Right cardiac atrium (tissue), 5 donors: ENCODE measurements around the gene PADI2. TPM values are rescaled to one million over a fixed set of nuclear protein-coding genes. Genes with fewer than 3 reads are reported as not detected.

Source experiments
- ATAC-seq, 2 donors: fragments of 200-7000 bp; cut with Tn5 transposase; one replicate each; pipeline versions ENCODE4 v1.8.0 to v1.9.1; 2020; ENCODE audit warnings: moderate library complexity in 2 of 2, mild to moderate bottlenecking in 1 of 2
- DNase-seq, 3 donors: peaks; one replicate each; pipeline ENCODE4 v3.0.0-alpha.2; 2020
- H3K27ac ChIP-seq: one replicate; pipeline ENCODE4 v1.5.1; 2013; ENCODE audit warnings: mild to moderate bottlenecking, low read length, control low read depth, moderate library complexity
- H3K27me3 ChIP-seq: one replicate; pipeline ENCODE4 v1.6.1; 2013; ENCODE audit not compliant: control insufficient read depth, insufficient read depth
- H3K4me1 ChIP-seq: one replicate; pipeline ENCODE4 v1.6.1; 2013; ENCODE audit warnings: low read length; ENCODE audit not compliant: control insufficient read depth, insufficient read depth
- H3K4me3 ChIP-seq: one replicate; pipeline ENCODE4 v1.5.1; 2013; ENCODE audit warnings: low read length, control low read depth
- H3K9me3 ChIP-seq: one replicate; pipeline ENCODE4 v1.6.1; 2013; ENCODE audit warnings: low read length; ENCODE audit not compliant: control insufficient read depth
- WGBS: extraction: QIAGEN DNeasy Blood & Tissue Kit; methylation state at CpG from one replicate; pipeline ENCODE4 v1.1.7; 2013; 5-methylcytosine and 5-hydroxymethylcytosine counted together
- intact Hi-C, 4 donors: fragments of 100-400 bp; cut with DNase I; formaldehyde crosslinking; loops; one replicate each; pipeline versions ENCODE4 v1.11.0 to v1.14.0; 2022 to 2023
- polyA plus RNA-seq: library from polyadenylated mRNA; stranded (reverse); fragments of 200-250 nt; gene quantifications from one replicate; pipeline ENCODE4 v1.2.3, GENCODE V29; 2013
- total RNA-seq, 4 donors: library from RNA; stranded (reverse); fragmentation: NEBNext Ultra II Directional; extraction: Animal tissue kit (Norgen Biotek cat#: 25700); gene quantifications; one replicate each; pipeline ENCODE4 v1.2.1, GENCODE V29; 2021
- donor health status: healthy with polysubstance abuse.
- donor health status: DM: no; HTN: yes; CAD: no.
- donor health status: DM: no; HTN: no; CAD: no.
- donor health status: DM: no; HTN: yes; CAD: no; lungs with severe emphysema.
- donor health status: DM: yes; HTN: yes; CAD: no.

The PADI2 gene
- total and polyA plus RNA-seq, 5 donors: 0.07 to 0.68 (median 0.25) TPM

- no peak for DNase-seq
- no peak overlapping the region for H3K4me3 ChIP-seq
- no peaks in the 10 kb centered on the region for H3K9me3 ChIP-seq
- H3K27ac ChIP-seq: no peak overlapping the region
- WGBS: 56% methylated on average over 13 of the region's 13 CpGs
- no peak for ATAC-seq
- H3K4me1 ChIP-seq: no peaks in the 10 kb centered on the region
- intact Hi-C loops: no loop called here
- no peaks in the 10 kb centered on the region for H3K27me3 ChIP-seq
Observed at GRCh38 chr1:17098446-17099317, 20.6 kb downstream of the PADI2 start.

GRCh38 chr1:17097787-17098186 is 21.5 kb downstream of the PADI2 start:
- 55% methylated on average over 14 of the region's 14 CpGs for WGBS
- ATAC-seq (no peak), DNase-seq (no peak)
- H3K4me1 ChIP-seq: no peaks in the 10 kb centered on the region
- H3K27ac ChIP-seq: no peak overlapping the region
- H3K4me3 ChIP-seq: no peak overlapping the region
- intact Hi-C loops: no loop called here
- no peaks in the 10 kb centered on the region for H3K27me3 ChIP-seq
- H3K9me3 ChIP-seq: no peaks in the 10 kb centered on the region

GRCh38 chr1:17097147-17097546 is 22.1 kb downstream of the PADI2 start:
- 77% methylated on average over 8 of the region's 8 CpGs for WGBS
- Histone ChIP-seq H3K4me1 (no peaks in the 10 kb centered on the region), H3K9me3 (no peaks in the 10 kb centered on the region), H3K4me3 (no peak overlapping the region), H3K27me3 (no peaks in the 10 kb centered on the region), H3K27ac (no peak overlapping the region)
- ATAC-seq (no peak), DNase-seq (no peak)
- intact Hi-C loops: no loop called here

GRCh38 chr1:17096584-17096983 is 22.7 kb downstream of the PADI2 start:
- no peaks in the 10 kb centered on the region for H3K4me1 ChIP-seq
- WGBS: 35% methylated on average over 1 of the region's 1 CpG
- no peaks in the 10 kb centered on the region for H3K9me3 ChIP-seq
- ATAC-seq: no peak
- H3K27me3 ChIP-seq: no peaks in the 10 kb centered on the region
- no peak overlapping the region for H3K4me3 ChIP-seq
- no peak for DNase-seq
- intact Hi-C loops: no loop called here
- H3K27ac ChIP-seq: no peak overlapping the region

- DNase-seq (no peak), ATAC-seq (no peak)
- H3K27ac ChIP-seq: no peak overlapping the region
- no peaks in the 10 kb centered on the region for H3K27me3 ChIP-seq
- intact Hi-C loops: no loop called here
- no peaks in the 10 kb centered on the region for H3K9me3 ChIP-seq
- WGBS: 40% methylated on average over 4 of the region's 4 CpGs
- no peaks in the 10 kb centered on the region for H3K4me1 ChIP-seq
- no peak overlapping the region for H3K4me3 ChIP-seq
Observed at GRCh38 chr1:17095141-17095540, 24.1 kb downstream of the PADI2 start.

- ATAC-seq (no peak), DNase-seq (no peak)
- Histone ChIP-seq H3K27me3 (no peaks in the 10 kb centered on the region), H3K4me3 (no peak overlapping the region), H3K9me3 (no peaks in the 10 kb centered on the region), H3K4me1 (no peaks in the 10 kb centered on the region), H3K27ac (no peak overlapping the region)
- intact Hi-C loops: no loop called here
- WGBS: 61% methylated on average over 5 of the region's 5 CpGs
Observed at GRCh38 chr1:17094664-17095063, 24.6 kb downstream of the PADI2 start.

GRCh38 chr1:17093822-17094393 is 25.3 kb downstream of the PADI2 start:
- Histone ChIP-seq H3K27ac (no peak overlapping the region), H3K4me3 (no peak overlapping the region), H3K9me3 (no peaks in the 10 kb centered on the region), H3K27me3 (no peaks in the 10 kb centered on the region), H3K4me1 (no peaks in the 10 kb centered on the region)
- intact Hi-C loops: no loop called here
- DNase-seq: no peak
- ATAC-seq: no peak
- 84% methylated on average over 8 of the region's 8 CpGs for WGBS

GRCh38 chr1:17091252-17091651 is 28.0 kb downstream of the PADI2 start:
- H3K9me3 ChIP-seq: no peaks in the 10 kb centered on the region
- no peak for DNase-seq
- no peak overlapping the region for H3K27ac ChIP-seq
- H3K4me3 ChIP-seq: no peak overlapping the region
- no peaks in the 10 kb centered on the region for H3K27me3 ChIP-seq
- intact Hi-C loops: no loop called here
- 78% methylated on average over 7 of the region's 7 CpGs for WGBS
- H3K4me1 ChIP-seq: no peaks in the 10 kb centered on the region
- ATAC-seq: no peak

GRCh38 chr1:17089506-17089905 is 29.7 kb downstream of the PADI2 start:
- H3K27ac ChIP-seq: no peak overlapping the region
- intact Hi-C loops: no loop called here
- DNase-seq (no peak), ATAC-seq (no peak)
- no peaks in the 10 kb centered on the region for H3K27me3 ChIP-seq
- WGBS: 64% methylated on average over 14 of the region's 14 CpGs
- H3K4me3 ChIP-seq: no peak overlapping the region
- no peaks in the 10 kb centered on the region for H3K9me3 ChIP-seq
- no peaks in the 10 kb centered on the region for H3K4me1 ChIP-seq

- intact Hi-C loops: no loop called here
- no peaks in the 10 kb centered on the region for H3K27me3 ChIP-seq
- H3K4me3 ChIP-seq: no peak overlapping the region
- no peak overlapping the region for H3K27ac ChIP-seq
- WGBS: 70% methylated on average over 6 of the region's 6 CpGs
- no peaks in the 10 kb centered on the region for H3K4me1 ChIP-seq
- no peak for ATAC-seq
- no peak for DNase-seq
- H3K9me3 ChIP-seq: no peaks in the 10 kb centered on the region
Observed at GRCh38 chr1:17086751-17087150, 32.5 kb downstream of the PADI2 start.

- Histone ChIP-seq H3K27me3 (no peaks in the 10 kb centered on the region), H3K27ac (no peak overlapping the region), H3K9me3 (no peaks in the 10 kb centered on the region), H3K4me1 (no peaks in the 10 kb centered on the region), H3K4me3 (no peak overlapping the region)
- DNase-seq (no peak), ATAC-seq (no peak)
- 74% methylated on average over 10 of the region's 10 CpGs for WGBS
- intact Hi-C loops: no loop called here
Observed at GRCh38 chr1:17084787-17085186, 34.5 kb downstream of the PADI2 start.
